Suprapubic skin (tissue), 4 donors: ENCODE data around the gene ATP2A2. TPM values are rescaled to one million over a fixed set of nuclear protein-coding genes. Genes with fewer than 3 reads are reported as not detected.
"Not testable (repeated sequence)": the region's sequence is repeated elsewhere in the genome, so short reads cannot be mapped to it uniquely, and the experiment has no call there.

Experiments
- DNase-seq, 2 donors: peaks; one replicate each; pipeline ENCODE4 v3.0.0-alpha.2; 2019; ENCODE audit warnings: low spot score in 2 of 2
- H3K27ac ChIP-seq: fragments of 200-600 bp; sonication (generic); one replicate; pipeline ENCODE4 v1.5.1; 2019
- H3K27me3 ChIP-seq: fragments of 200-600 bp; sonication (generic); one replicate; pipeline ENCODE4 v1.5.1; 2019
- H3K36me3 ChIP-seq: fragments of 200-600 bp; sonication (generic); one replicate; pipeline ENCODE4 v1.5.1; 2019
- H3K4me1 ChIP-seq: fragments of 200-600 bp; sonication (generic); one replicate; pipeline ENCODE4 v1.5.1; 2019
- H3K4me3 ChIP-seq: fragments of 200-600 bp; sonication (generic); one replicate; pipeline ENCODE4 v1.5.1; 2019; ENCODE audit warnings: mild to moderate bottlenecking
- H3K9me3 ChIP-seq: fragments of 200-600 bp; sonication (generic); one replicate; pipeline ENCODE4 v1.5.1; 2019
- CTCF ChIP-seq, 2 donors: fragments of 200-600 bp in 1 of 2; fragments of 450-650 bp in 1 of 2; sonication (generic) in 1 of 2; IDR thresholded peaks; one replicate each; pipeline ENCODE4 v1.5.1; 2016 to 2019; ENCODE audit warnings: antibody characterized with exemption in 2 of 2, mild to moderate bottlenecking in 1 of 2, moderate library complexity in 1 of 2
- EP300 ChIP-seq: sonication (generic); formaldehyde crosslinking; IDR thresholded peaks from one replicate; pipeline ENCODE4 v1.6.1; 2017; ENCODE audit warnings: antibody characterized with exemption
- POLR2A ChIP-seq, 2 donors: fragments of 450-650 bp; IDR thresholded peaks; one replicate each; pipeline ENCODE4 v1.6.1; 2017; ENCODE audit warnings: antibody characterized with exemption in 2 of 2, mild to moderate bottlenecking in 2 of 2, moderate library complexity in 2 of 2
- POLR2AphosphoS5 ChIP-seq, 3 donors: sonication (generic); formaldehyde crosslinking; IDR thresholded peaks; one replicate each; pipeline ENCODE4 v1.6.1; 2017; ENCODE audit warnings: antibody characterized with exemption in 3 of 3
- WGBS: methylation state at CpG from one replicate; pipeline ENCODE4 v1.1.5; 2018; 5-methylcytosine and 5-hydroxymethylcytosine counted together
- total RNA-seq, 4 donors: library from RNA; depleted of rRNA; stranded (reverse); fragments of >200 nt; gene quantifications; one replicate each; pipeline ENCODE4 v1.1.0, GENCODE V29; 2016

Gene ATP2A2
- total RNA-seq, 4 donors from 2014 or later, result 95.9 to 138 (median 118) TPM

DNA sequence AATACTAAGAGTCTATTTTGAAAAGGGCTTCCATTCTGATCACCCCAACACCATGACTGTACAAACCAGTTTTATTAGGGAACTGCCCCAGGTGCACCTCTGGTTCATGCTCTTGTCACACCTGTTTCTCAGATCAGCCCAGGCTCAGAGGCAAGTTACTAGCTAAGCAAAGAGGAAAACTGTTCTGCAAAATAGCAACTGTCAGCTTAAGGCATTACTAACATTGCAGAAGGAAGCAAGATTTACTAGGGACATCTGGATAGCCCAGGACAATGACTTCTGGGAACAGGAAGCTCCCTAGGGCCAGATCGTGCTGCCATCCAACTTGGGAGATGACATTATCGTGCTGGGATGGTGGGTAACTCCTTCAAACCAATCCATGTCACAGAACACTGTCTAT is 92.4 kb downstream of the ATP2A2 start:
- DNase-seq, result no peak
- 20% methylated on average over 2 of the region's 2 CpGs for WGBS
- H3K36me3 ChIP-seq, result peaks cover 52% of the 10 kb centered on the region
- H3K27ac ChIP-seq, result peak overlapping the region; percentile 79
- no peaks in the 10 kb centered on the region for H3K27me3 ChIP-seq
- TF ChIP-seq EP300, result no peak
- TF ChIP-seq POLR2A (IDR thresholded peaks at IDR 0.05), result no peak
- TF ChIP-seq POLR2AphosphoS5 (IDR thresholded peaks at IDR 0.05), result no peak
- no peak for TF ChIP-seq CTCF (IDR thresholded peaks at IDR 0.05)
- H3K9me3 ChIP-seq, result no peaks in the 10 kb centered on the region
- peaks cover 55% of the 10 kb centered on the region for H3K4me1 ChIP-seq
- H3K4me3 ChIP-seq, result no peak overlapping the region

DNA sequence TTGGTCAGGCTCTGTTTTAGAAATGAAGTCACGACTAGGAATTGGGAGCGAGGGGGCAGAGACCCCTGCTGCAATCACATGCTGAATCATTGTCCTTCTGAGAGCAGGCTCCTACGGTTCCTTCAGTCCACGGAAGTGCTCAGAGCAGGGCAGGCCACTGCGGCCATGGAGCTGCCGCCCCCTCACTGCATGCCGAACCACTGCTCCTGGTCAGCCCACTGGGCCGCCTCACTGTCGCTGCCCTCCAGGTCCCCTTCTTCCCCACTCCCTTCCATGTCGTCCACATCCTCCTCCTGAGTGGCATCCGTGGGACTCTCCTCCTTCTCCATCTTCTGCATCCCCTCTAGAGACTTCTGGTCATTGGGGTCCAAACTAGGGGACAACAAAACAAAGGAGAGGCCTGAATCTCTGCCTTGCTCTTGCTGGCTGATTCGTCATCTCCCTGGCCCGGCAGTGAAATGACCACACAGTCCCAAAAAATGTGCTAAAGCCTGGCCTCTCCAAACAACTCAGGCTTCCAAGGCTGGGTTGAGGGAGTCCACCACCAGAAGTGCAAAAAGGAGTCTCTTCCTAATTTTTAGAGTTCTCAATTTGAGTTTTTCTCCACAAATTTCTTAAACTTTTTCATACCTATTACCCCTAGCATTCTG is 93.0 kb downstream of the ATP2A2 start:
- Histone ChIP-seq H3K36me3 (peaks cover 56% of the 10 kb centered on the region), H3K4me1 (peaks cover 55% of the 10 kb centered on the region), H3K27ac (peak overlapping the region; percentile 79), H3K9me3 (no peaks in the 10 kb centered on the region), H3K27me3 (no peaks in the 10 kb centered on the region), H3K4me3 (no peak overlapping the region)
- 88% methylated on average over 13 of the region's 13 CpGs for WGBS
- TF ChIP-seq CTCF (IDR thresholded peaks at IDR 0.05), result no peak
- TF ChIP-seq EP300, result no peak
- TF ChIP-seq POLR2AphosphoS5 (IDR thresholded peaks at IDR 0.05), result no peak
- no peak for TF ChIP-seq POLR2A (IDR thresholded peaks at IDR 0.05)
- DNase-seq, result no peak

DNA sequence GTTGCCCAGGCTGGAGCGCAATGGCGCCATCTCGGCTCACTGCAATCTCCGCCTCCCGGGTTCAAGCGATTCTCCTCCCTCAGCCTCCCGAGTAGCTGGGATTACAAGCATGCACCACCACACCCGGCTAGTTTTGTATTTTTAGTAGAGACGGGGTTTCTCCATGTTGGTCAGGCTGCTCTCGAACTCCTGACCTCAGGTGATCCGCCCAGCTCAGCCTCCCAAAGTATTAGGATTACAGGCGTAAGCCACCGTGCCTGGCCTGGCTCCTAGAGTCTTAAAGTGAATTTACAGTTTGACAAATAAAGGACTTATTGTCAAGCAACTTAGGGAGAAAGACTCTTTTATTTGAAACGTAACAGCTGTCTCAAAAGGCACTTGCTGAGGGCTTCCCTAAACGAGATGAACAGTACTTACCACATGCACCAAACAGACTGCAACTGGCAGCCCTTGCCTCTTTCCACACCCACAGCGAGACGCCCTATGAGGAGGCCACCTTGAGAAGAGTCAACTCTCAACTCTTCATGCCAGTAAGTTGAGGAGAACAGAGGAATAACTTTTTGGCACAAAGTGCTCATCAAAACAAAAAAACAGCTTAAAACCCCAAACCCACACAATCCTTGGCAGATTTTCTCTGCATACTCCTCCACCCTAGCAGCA is 97.2 kb downstream of the ATP2A2 start:
- peak in 1 of 2 donors; percentile 35 for DNase-seq
- WGBS, result 79% methylated on average over 17 of the region's 17 CpGs
- peaks cover 85% of the 10 kb centered on the region for H3K36me3 ChIP-seq

GRCh38 chr12:110379197-110379596 is 98.2 kb downstream of the ATP2A2 start:
- Histone ChIP-seq H3K4me3 (no peak overlapping the region), H3K4me1 (peaks cover 15% of the 10 kb centered on the region), H3K36me3 (peaks cover 80% of the 10 kb centered on the region), H3K27me3 (no peaks in the 10 kb centered on the region), H3K9me3 (no peaks in the 10 kb centered on the region), H3K27ac (peak overlapping the region; percentile 29)
- WGBS, result 86% methylated on average over 3 of the region's 3 CpGs
- TF ChIP-seq POLR2A (IDR thresholded peaks at IDR 0.05) (no peak), EP300 (no peak), CTCF (IDR thresholded peaks at IDR 0.05) (no peak), POLR2AphosphoS5 (IDR thresholded peaks at IDR 0.05) (no peak)
- peak in 1 of 2 donors; percentile 19 for DNase-seq

More for the DNA sequence above, 97.2 kb downstream of the ATP2A2 start:
- H3K9me3 ChIP-seq, H3K27me3 ChIP-seq, H3K27ac ChIP-seq, H3K4me3 ChIP-seq: not testable (repeated sequence)
- H3K4me1 ChIP-seq, result peaks cover 24% of the 10 kb centered on the region

DNA sequence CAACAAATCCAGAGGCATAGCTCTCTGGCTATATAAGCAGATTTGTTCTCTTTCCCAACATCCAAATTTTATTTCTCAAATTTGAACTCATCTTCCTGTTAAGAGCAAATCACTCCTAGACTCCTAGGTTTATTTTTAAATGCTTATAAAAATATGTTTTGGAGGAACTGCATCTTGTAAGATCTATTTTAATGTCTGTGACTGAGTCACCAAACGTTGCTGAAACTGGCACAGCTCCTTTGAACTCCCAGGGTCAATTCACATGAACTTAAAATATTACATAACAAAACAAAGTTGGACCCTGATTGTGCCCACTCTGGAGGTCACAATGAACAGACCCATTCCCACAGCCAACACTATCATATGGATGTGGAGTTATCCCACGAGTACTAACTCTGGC is 98.6 kb downstream of the ATP2A2 start:
- WGBS, result 60% methylated on average over 2 of the region's 2 CpGs
- TF ChIP-seq EP300 (no peak), POLR2AphosphoS5 (IDR thresholded peaks at IDR 0.05) (no peak), POLR2A (IDR thresholded peaks at IDR 0.05) (no peak), CTCF (IDR thresholded peaks at IDR 0.05) (no peak)
- DNase-seq, result peak in 1 of 2 donors; percentile 0
- Histone ChIP-seq H3K36me3 (peaks cover 80% of the 10 kb centered on the region), H3K4me1 (peaks cover 11% of the 10 kb centered on the region), H3K27me3 (no peaks in the 10 kb centered on the region), H3K4me3 (no peak overlapping the region), H3K27ac (peak overlapping the region; percentile 29), H3K9me3 (no peaks in the 10 kb centered on the region)
